Esophagus squamous epithelium (tissue), 4 donors: ENCODE data around the gene PSKH1.

ENCODE experiments used
- POLR2A ChIP-seq, 4 donors: fragments of 450-650 bp; IDR thresholded peaks; one replicate each; pipeline ENCODE4 v1.6.1; 2017; ENCODE audit warnings: antibody characterized with exemption in 4 of 4, mild to moderate bottlenecking in 4 of 4, moderate library complexity in 3 of 4
- TF ChIP-seq, protein P1 (sequence below), 6 experiments: fragments of 450-650 bp in 4 of 6; fragments of 200-600 bp in 2 of 6; sonication (generic) in 2 of 6; IDR thresholded peaks; one replicate each; pipeline ENCODE4 v1.5.1; 2016 to 2019; ENCODE audit warnings: antibody characterized with exemption in 6 of 6, mild to moderate bottlenecking in 4 of 6, moderate library complexity in 4 of 6

DNA sequence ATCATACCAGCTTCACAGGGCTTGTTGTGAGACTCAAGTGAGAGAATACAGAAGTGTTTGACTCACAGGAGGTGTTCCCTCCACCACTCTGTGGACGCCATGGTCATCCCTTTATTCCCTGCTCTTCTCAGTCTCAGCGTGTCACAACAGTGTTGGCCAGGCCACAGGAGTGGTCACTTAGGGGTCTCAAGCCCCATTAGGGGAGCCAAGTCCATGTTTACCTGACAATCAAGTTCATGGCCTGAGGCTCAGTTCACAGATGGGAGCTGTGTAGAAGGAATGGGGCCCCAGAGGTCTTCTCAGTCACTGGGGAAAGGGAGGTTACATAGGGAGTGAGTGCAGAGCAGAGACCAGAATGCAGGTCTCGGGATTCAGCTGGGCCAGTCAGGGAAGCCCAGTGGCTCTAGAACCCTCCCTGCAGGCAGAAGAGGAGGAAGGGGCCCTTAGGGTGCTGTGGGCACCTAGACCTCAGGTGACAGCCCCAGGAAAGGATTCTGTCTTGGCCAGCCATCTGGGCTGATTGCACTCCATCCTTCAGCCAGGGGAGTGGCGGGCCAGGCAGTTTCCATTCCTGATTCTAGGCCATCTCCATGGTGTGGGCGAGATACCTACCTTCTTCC is 36.0 kb upstream of the PSKH1 start:
- TF ChIP-seq, protein P1, sequence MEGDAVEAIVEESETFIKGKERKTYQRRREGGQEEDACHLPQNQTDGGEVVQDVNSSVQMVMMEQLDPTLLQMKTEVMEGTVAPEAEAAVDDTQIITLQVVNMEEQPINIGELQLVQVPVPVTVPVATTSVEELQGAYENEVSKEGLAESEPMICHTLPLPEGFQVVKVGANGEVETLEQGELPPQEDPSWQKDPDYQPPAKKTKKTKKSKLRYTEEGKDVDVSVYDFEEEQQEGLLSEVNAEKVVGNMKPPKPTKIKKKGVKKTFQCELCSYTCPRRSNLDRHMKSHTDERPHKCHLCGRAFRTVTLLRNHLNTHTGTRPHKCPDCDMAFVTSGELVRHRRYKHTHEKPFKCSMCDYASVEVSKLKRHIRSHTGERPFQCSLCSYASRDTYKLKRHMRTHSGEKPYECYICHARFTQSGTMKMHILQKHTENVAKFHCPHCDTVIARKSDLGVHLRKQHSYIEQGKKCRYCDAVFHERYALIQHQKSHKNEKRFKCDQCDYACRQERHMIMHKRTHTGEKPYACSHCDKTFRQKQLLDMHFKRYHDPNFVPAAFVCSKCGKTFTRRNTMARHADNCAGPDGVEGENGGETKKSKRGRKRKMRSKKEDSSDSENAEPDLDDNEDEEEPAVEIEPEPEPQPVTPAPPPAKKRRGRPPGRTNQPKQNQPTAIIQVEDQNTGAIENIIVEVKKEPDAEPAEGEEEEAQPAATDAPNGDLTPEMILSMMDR (IDR thresholded peaks at IDR 0.05), result no peak
- TF ChIP-seq POLR2A (IDR thresholded peaks at IDR 0.05), result no peak
